Measurements from ENCODE around the gene KLHL10. TPM values are rescaled to one million over a fixed set of nuclear protein-coding genes. Genes with fewer than 3 reads are reported as not detected.

KLHL10 gene
- total and polyA plus RNA-seq, 4 donors = 0.03 to 0.17 (median 0.07) TPM; not detected in 1

DNA sequence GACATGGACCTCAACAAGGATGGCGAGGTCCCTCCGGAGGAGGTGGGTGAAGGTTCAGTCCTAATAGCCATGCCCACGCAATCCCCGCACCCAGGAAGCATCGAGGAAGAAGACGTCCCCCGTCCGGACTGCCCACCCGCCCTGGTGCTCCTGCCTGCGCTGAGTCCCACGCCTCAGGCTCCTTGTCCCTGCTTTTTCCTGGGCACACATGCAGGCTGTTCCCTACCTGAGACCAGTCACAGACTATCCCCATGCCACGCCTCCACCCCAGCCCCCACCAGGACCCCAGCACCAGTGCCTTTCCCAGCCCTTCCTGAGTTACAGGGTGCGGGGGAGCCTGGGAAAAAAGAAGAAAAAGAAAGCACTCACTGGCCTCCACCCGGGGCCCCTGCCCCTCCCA is 15.8 kb upstream of the KLHL10 start:
- Histone ChIP-seq H3K27ac (ENCODE audit: low read depth in 1 of 2, low read length in 2 of 2) (no peak overlapping the region), H3K9me3 (ENCODE audit: control insufficient read depth in 4 of 4, low read length in 3 of 4) (no peaks in the 10 kb centered on the region), H3K27me3 (ENCODE audit: control insufficient read depth in 4 of 4, insufficient read depth in 4 of 4, low read length in 3 of 4) (no peaks in the 10 kb centered on the region), H3K36me3 (ENCODE audit: control insufficient read depth in 4 of 4, insufficient read depth in 3 of 4, low read depth in 1 of 4, low read length in 3 of 4) (peaks cover 0 to 9% (median 3%) of the 10 kb centered on the region in 4 donors), H3K9ac (ENCODE audit: low read depth in 1 of 2, low read length in 2 of 2) (no peak overlapping the region), H3K4me3 (ENCODE audit: low read depth in 1 of 3, low read length in 3 of 3) (no peak overlapping the region), H3K4me1 (ENCODE audit: control insufficient read depth in 4 of 4, insufficient read depth in 4 of 4, low read length in 3 of 4) (no peaks in the 10 kb centered on the region)
- TF ChIP-seq ATF3 (IDR thresholded peaks at IDR 0.05) (no peak), EGR1 (IDR thresholded peaks at IDR 0.05; ENCODE audit: low read depth in 2 of 2) (no peak), GABPA (IDR thresholded peaks at IDR 0.05 in 1 of 2, conservative IDR thresholded peaks at IDR 0.05 in 1 of 2) (no peak), YY1 (IDR thresholded peaks at IDR 0.05) (no peak), FOXA1 (IDR thresholded peaks at IDR 0.05) (no peak), CTCF (IDR thresholded peaks at IDR 0.05; ENCODE audit: low read depth, low read length, missing input control) (no peak), RAD21 (IDR thresholded peaks at IDR 0.05) (no peak), ZBTB33 (IDR thresholded peaks at IDR 0.05) (no peak)
- no peak for DNase-seq (ENCODE audit: low spot score)
- WGBS = 88% methylated on average over 14 of the region's 14 CpGs

DNA sequence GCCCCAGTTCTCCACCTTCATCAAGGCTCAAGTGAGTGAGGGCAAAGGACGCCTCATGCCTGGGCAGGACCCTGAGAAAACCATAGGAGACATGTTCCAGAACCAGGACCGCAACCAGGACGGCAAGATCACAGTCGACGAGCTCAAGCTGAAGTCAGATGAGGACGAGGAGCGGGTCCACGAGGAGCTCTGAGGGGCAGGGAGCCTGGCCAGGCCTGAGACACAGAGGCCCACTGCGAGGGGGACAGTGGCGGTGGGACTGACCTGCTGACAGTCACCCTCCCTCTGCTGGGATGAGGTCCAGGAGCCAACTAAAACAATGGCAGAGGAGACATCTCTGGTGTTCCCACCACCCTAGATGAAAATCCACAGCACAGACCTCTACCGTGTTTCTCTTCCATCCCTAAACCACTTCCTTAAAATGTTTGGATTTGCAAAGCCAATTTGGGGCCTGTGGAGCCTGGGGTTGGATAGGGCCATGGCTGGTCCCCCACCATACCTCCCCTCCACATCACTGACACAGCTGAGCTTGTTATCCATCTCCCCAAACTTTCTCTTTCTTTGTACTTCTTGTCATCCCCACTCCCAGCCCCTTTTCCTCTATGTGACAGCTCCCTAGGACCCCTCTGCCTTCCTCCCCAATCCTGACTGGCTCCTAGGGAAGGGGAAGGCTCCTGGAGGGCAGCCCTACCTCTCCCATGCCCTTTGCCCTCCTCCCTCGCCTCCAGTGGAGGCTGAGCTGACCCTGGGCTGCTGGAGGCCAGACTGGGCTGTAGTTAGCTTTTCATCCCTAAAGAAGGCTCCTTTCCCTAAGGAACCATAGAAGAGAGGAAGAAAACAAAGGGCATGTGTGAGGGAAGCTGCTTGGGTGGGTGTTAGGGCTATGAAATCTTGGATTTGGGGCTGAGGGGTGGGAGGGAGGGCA is 15.1 kb upstream of the KLHL10 start:
- H3K9ac ChIP-seq (ENCODE audit: low read depth in 1 of 2, low read length in 2 of 2) = no peak overlapping the region
- DNase-seq (ENCODE audit: low spot score) = no peak
- 83% methylated on average over 12 of the region's 12 CpGs for WGBS
- no peaks in the 10 kb centered on the region for H3K4me1 ChIP-seq (ENCODE audit: control insufficient read depth in 4 of 4, insufficient read depth in 4 of 4, low read length in 3 of 4)
- H3K27me3 ChIP-seq (ENCODE audit: control insufficient read depth in 4 of 4, insufficient read depth in 4 of 4, low read length in 3 of 4) = no peaks in the 10 kb centered on the region
- H3K4me3 ChIP-seq (ENCODE audit: low read depth in 1 of 3, low read length in 3 of 3) = no peak overlapping the region
- H3K9me3 ChIP-seq (ENCODE audit: control insufficient read depth in 4 of 4, low read length in 3 of 4) = no peaks in the 10 kb centered on the region
- no peak overlapping the region for H3K27ac ChIP-seq (ENCODE audit: low read depth in 1 of 2, low read length in 2 of 2)
- peaks cover 0 to 11% (median 3%) of the 10 kb centered on the region in 4 donors for H3K36me3 ChIP-seq (ENCODE audit: control insufficient read depth in 4 of 4, insufficient read depth in 3 of 4, low read depth in 1 of 4, low read length in 3 of 4)
- TF ChIP-seq ZBTB33 (IDR thresholded peaks at IDR 0.05) (no peak), SP1 (IDR thresholded peaks at IDR 0.05) (no peak), REST (IDR thresholded peaks at IDR 0.05) (no peak), EGR1 (IDR thresholded peaks at IDR 0.05; ENCODE audit: low read depth in 2 of 2) (no peak)

Data from liver (tissue), 9 donors.